GM18873 (cell line): ENCODE results near the gene SCAPER.
"Not testable (repeated sequence)": the region's sequence is repeated elsewhere in the genome, so short reads cannot be mapped to it uniquely, and the experiment has no call there.

Experiments
- ATAC-seq: cut with Tn5 transposase; IDR thresholded peaks from one replicate; pipeline ENCODE4 v1.9.1; 2021; ENCODE audit warnings: mild to moderate bottlenecking, moderate library complexity, moderate number of reproducible peaks; ENCODE audit not compliant: unreplicated experiment, low FRiP score

Gene SCAPER

GRCh38 chr15:76916369-76916768, 11.2 kb upstream of the SCAPER start:
- ATAC-seq: no peak

GRCh38 chr15:76913737-76914136, 8.6 kb upstream of the SCAPER start:
- ATAC-seq: no peak

GRCh38 chr15:76912430-76912829, 7.3 kb upstream of the SCAPER start:
- no peak for ATAC-seq

- no peak for ATAC-seq
These were observed 715 bp upstream of the SCAPER start for GRCh38 chr15:76905855-76906254.

- ATAC-seq: no peak
These were observed 603 bp downstream of the SCAPER start for GRCh38 chr15:76904461-76905012.

DNA sequence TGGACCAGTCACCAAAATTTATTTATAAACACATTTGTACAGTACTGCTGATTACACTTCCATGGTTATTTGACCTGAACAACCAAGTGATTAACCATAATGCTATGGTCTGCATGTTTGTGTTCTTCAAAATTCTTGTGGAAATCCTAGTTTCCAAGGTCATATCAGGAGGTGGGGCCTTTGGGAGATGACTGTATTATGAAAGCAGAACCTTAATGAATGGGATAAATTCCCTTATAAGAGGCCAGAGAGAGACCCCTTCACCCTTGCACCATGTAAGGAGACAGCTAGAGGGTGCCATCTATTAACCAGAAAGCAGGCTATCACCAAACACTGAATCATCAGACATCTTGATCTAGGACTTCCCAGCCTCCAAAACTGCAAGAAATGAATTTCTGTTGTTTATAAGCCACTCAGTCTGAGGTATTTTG, 1.9 kb downstream of the SCAPER start:
- no peak for ATAC-seq

- ATAC-seq: no peak
These were observed 3.2 kb downstream of the SCAPER start for GRCh38 chr15:76901965-76902364.

GRCh38 chr15:76899931-76900310, 5.2 kb downstream of the SCAPER start:
- ATAC-seq: not testable (repeated sequence)

GRCh38 chr15:76899176-76899930, 5.8 kb downstream of the SCAPER start:
- ATAC-seq: not testable (repeated sequence)

DNA sequence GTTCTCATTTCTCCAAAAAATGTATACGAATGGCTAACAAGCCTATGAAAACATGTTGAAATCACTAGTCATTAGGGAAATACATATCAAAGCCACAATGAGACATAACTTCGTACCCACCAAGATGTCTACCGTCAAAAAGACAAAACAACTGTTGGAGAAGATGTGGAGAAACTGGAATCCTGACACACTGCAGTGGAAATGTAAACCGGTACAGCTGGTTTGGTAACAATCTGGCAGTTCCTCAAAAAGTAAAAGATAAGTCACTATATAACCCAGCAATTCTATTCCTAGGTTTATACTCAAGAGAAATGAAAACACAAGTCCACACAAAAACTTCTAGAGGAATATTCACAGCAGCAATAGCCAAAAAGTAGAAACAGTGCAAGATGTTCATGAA, 7.0 kb downstream of the SCAPER start:
- ATAC-seq: no peak

DNA sequence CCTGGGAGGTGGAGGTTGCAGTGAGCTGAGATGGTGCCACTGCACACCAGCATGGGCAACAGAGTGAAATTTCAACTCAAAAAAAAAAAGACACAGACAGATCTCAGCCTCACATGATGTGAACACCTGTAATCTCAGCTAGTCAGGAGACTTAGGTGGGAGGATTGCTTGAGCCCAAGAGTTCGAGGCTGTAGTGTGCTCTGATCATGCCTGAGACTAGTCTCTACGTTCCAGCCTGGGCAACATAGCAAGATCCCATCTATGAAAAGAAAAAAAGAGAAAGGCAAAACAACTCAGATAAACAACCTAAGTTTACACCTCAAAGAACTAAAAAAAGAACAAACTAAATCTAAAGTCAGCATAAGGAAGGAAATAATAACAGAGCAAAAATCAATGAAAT, 11.0 kb downstream of the SCAPER start:
- ATAC-seq: no peak

GRCh38 chr15:76892836-76893235, 12.3 kb downstream of the SCAPER start:
- ATAC-seq: not testable (repeated sequence)

DNA sequence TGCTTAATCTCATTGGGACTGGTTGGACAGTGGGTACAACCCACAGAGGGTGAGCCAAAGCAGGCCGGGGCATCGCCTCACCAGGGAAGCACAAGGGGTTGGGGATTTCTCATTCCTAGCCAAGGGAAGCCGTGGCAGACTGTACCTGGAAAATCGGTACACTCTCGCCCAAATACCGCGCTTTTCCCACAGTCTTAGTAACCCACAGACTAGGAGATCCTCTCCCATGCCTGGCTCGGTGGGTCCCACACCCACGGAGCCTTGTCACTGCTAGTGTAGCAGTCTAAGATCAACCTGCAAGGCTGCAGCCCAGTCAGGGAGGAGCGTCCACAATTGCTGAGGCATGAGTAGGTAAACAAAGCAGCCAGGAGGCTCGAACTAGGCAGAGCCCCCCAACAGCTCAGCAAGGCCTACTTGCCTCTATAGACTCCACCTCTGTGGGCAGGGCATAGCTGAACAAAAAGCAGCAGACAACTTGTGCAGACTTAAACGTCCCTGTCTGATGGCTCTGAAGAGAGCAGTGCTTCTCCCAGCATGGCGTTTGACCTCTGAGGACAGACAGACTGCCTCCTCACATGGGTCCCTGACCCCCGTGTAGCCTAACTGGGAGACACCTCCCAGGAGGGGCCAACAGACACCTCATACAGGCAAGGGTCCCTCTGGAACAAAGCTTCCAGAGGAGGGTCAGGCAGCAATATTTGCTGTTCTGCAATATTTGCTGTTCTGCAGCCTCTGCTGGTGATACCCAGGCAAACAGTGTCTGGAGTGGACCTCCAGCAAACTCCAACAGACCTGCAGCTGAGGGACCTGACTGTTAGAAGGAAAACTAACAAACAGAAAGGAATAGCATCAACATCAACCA, 17.6 kb downstream of the SCAPER start:
- ATAC-seq: not testable (repeated sequence)

DNA sequence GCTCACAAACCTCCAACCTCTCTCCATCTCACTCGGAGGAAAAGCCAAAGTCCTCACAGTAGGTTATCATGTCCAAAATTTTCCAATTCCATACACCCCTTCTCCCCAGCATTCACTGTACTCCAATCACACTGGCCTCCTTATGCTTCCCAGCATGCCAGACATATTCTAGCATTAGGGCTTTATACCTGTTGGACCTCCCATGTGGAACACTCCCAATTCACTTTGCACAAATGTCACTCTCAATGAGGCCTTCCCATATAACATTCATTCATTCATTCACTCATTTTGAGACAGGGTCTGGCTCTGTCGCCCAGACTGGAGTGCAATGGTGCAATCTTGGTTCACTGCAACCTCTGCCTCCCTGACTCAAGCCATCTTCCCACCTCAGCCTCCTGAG, 19.9 kb downstream of the SCAPER start:
- no peak for ATAC-seq

- no peak for ATAC-seq
These were observed 29.2 kb downstream of the SCAPER start for GRCh38 chr15:76875911-76876310.

DNA sequence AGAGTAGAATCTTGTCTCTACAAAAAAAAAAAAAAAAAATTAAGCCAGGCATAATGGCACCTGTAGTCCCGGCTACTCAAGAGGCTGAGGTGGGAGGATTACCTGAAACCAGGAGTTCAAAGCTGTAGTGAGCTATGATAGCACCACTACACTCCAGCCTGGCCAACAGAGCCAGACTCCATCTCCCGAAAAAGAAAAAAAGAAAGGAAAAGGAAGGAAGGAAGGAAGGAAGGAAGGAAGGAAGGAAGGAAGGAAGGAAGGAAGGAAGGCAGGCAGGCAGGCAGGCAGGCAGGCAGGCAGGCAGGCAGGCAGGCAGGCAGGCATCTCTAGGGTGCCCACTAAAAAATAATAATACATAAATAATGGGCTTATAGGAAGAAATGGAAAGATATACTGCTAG, 32.1 kb downstream of the SCAPER start:
- ATAC-seq: not testable (repeated sequence)

GRCh38 chr15:76871930-76872329, 33.2 kb downstream of the SCAPER start:
- ATAC-seq: no peak

GRCh38 chr15:76868740-76869139, 36.4 kb downstream of the SCAPER start:
- no peak for ATAC-seq

- ATAC-seq: no peak
These were observed 38.3 kb downstream of the SCAPER start for GRCh38 chr15:76866716-76867321.

DNA sequence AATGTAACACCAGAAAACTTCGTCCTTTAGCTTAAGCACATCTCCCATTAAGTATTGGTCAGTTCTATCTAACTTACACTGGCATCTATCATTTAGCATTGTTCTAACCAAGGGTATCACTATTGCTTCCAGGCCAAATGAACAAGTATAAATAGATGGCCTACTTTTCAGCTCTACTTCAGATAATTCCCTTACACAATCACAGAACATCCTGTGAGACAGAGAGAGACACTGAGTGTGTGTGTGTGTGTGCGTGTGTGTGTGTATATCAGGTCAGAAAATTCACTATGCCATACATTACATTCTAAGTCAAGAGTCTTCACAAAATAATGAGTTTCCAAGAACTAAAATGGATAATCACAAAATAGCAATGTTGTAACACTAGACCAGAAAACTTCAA, 39.1 kb downstream of the SCAPER start:
- no peak for ATAC-seq

GRCh38 chr15:76865548-76865991, 39.6 kb downstream of the SCAPER start:
- ATAC-seq: no peak
